Memory B cell (primary cell): ENCODE results near the gene UQCRC1.

Experiments
- ATAC-seq: fragments of 150-1000 bp; cut with Tn5 transposase; 2 replicates; pipeline ENCODE4 v1.10.0; 2021; ENCODE audit warnings: low read depth, mild to moderate bottlenecking, moderate library complexity
- DNase-seq, 2 donors: peaks; one replicate each; pipeline ENCODE4 v3.0.0; 2022; ENCODE audit warnings: low spot score in 2 of 2
- H3K27ac Mint-ChIP-seq: one replicate; pipeline ENCODE4 v1.8.0; 2022; ENCODE audit warnings: mild to moderate bottlenecking, moderate library complexity, mixed read lengths
- H3K27me3 Mint-ChIP-seq: one replicate; pipeline ENCODE4 v1.8.0; 2022; ENCODE audit warnings: mixed read lengths
- H3K36me3 Mint-ChIP-seq: one replicate; pipeline ENCODE4 v1.8.0; 2022; ENCODE audit warnings: mild to moderate bottlenecking, mixed read lengths
- H3K4me1 Mint-ChIP-seq: one replicate; pipeline ENCODE4 v1.8.0; 2022; ENCODE audit warnings: mixed read lengths
- H3K4me3 Mint-ChIP-seq: one replicate; pipeline ENCODE4 v1.8.0; 2022; ENCODE audit warnings: mild to moderate bottlenecking, moderate library complexity, mixed read lengths
- H3K9me3 Mint-ChIP-seq: one replicate; pipeline ENCODE4 v1.8.0; 2022; ENCODE audit warnings: mixed read lengths

The UQCRC1 gene

DNA sequence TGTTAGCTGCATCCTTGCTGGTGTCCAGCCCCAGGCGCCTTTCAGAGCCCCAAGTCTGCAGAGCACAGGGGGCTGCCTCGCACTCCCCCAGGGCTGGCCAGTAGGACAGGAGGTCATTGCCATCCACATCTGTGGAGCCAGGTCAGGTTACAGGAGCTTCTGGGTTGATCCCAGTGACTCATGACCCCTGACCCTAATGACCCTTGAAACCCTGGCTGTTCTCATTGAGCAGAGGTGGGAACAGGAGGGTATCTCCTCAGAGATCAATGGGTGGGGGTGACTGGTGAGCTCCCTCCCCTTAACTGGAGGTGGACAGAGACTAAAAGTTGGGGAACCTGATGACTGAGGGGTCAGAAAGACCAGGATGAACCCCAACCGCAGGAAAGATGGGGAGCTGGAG lies 31.9 kb upstream of the UQCRC1 start:
- DNase-seq = no peak
- Mint-ChIP-seq H3K9me3 (no peaks in the 10 kb centered on the region), H3K27me3 (peaks cover 3% of the 10 kb centered on the region), H3K4me3 (no peak overlapping the region), H3K4me1 (no peaks in the 10 kb centered on the region), H3K36me3 (peaks cover 7% of the 10 kb centered on the region), H3K27ac (no peak overlapping the region)
- no peak for ATAC-seq

DNA sequence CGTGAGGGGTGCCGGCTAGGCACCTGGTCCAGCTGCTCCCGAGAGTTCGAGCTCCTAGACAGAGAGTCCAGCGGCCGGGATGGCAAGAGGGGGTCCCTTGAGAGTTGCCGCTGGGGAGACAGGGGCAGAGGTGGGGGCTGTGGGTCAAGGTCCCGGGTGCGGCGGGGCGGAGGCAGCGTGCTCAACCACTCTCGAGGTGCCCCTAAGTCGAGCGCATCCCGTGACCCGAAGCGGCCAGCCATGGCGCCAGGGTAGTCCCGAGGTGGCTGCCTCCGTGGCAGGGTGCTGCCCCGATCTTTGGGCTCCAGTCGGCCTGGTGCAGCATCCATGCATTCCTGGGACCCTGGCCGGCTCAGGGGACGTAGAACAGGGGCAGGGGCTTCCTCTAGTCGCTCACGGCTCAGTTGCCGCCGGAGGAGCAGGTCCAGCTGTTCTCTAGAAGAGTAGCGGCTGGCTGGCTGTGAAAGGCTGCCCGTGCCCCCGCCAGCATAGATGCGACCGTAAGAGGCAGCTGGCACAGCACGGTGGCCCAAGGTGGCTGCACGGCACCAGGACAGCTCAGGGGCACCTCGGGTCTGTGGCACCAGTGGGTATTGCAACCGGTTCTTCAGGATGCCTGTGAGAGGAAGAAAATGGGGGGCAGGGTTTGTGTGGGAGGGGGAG lies 30.6 kb upstream of the UQCRC1 start:
- no peak overlapping the region for H3K4me3 Mint-ChIP-seq
- no peak overlapping the region for H3K27ac Mint-ChIP-seq
- no peaks in the 10 kb centered on the region for H3K9me3 Mint-ChIP-seq
- H3K4me1 Mint-ChIP-seq = no peaks in the 10 kb centered on the region
- DNase-seq (no peak), ATAC-seq (no peak)
- H3K27me3 Mint-ChIP-seq = peaks cover 3% of the 10 kb centered on the region
- H3K36me3 Mint-ChIP-seq = peaks cover 7% of the 10 kb centered on the region

DNA sequence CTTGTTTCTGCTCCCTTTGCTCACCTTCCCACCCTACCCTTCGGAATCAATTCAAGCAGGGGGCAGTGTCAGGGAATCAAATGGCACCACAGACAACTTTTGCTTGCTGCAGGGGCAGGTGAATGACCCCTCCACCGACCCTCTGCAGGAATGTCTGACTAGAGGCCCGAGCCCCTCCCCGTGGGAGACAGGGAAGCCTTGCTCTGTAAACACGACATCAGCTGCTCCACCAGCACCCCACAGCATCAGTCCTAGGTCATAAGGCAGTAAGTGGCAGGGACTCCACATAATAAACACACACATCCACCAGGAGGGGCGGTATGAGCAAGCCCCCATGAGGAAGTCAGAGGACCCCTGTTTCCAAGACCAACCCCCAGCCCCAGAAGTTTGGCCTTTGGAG lies 27.9 kb upstream of the UQCRC1 start:
- no peak for DNase-seq
- Mint-ChIP-seq H3K4me3 (peak overlapping the region; percentile 41), H3K27ac (no peak overlapping the region)

DNA sequence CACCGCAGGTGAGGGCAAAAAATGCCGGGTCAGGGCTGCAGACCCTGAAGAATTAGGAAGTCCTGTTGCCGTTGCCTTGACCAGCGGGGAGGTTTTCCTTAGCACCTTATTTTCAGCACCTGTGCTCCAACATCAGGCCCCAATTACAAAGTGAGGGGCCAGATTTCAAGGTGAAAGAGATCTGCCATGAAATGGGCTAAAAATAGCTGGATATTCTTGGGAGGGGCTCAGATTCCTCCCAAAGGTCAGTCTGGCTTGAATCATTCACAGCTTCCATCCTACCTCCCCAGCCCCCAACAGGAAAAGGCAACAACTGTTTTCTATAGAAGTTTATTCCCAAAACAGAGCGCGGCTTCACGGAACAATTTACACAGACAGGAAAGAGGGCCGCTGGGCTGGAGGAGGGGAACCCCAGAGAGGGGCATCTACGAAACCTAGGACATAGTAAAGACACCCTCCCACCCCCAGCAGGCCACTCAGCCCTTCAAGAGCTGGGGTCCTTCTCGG lies 26.8 kb upstream of the UQCRC1 start:
- ATAC-seq = no peak
- H3K9me3 Mint-ChIP-seq = no peaks in the 10 kb centered on the region
- H3K36me3 Mint-ChIP-seq = peaks cover 4% of the 10 kb centered on the region
- no peak overlapping the region for H3K27ac Mint-ChIP-seq
- peak overlapping the region; percentile 89 for H3K4me3 Mint-ChIP-seq
- H3K27me3 Mint-ChIP-seq = peaks cover 1% of the 10 kb centered on the region
- DNase-seq = no peak
- H3K4me1 Mint-ChIP-seq = peaks cover 6% of the 10 kb centered on the region

More for the DNA sequence above, 27.9 kb upstream of the UQCRC1 start:
- peaks cover 3% of the 10 kb centered on the region for H3K27me3 Mint-ChIP-seq
- H3K4me1 Mint-ChIP-seq = peaks cover 6% of the 10 kb centered on the region
- H3K36me3 Mint-ChIP-seq = peaks cover 6% of the 10 kb centered on the region
- ATAC-seq = no peak
- no peaks in the 10 kb centered on the region for H3K9me3 Mint-ChIP-seq

- Mint-ChIP-seq H3K36me3 (peaks cover 4% of the 10 kb centered on the region), H3K4me1 (peaks cover 6% of the 10 kb centered on the region), H3K27me3 (peaks cover 1% of the 10 kb centered on the region), H3K9me3 (no peaks in the 10 kb centered on the region), H3K27ac (peak within 1 kb of the TSS; percentile 60), H3K4me3 (peak within 1 kb of the TSS; percentile 89)
- peak; percentile 95 for ATAC-seq
- DNase-seq = peak; percentile 72 to 75
Measured at GRCh38 chr3:48635222-48636021, 26.0 kb upstream of the UQCRC1 start, which contains the start of gene SLC26A6. SLC26A6 (minus strand) TSS chr3:48635461; CDS start chr3:48635393, 68 bp downstream.

DNA sequence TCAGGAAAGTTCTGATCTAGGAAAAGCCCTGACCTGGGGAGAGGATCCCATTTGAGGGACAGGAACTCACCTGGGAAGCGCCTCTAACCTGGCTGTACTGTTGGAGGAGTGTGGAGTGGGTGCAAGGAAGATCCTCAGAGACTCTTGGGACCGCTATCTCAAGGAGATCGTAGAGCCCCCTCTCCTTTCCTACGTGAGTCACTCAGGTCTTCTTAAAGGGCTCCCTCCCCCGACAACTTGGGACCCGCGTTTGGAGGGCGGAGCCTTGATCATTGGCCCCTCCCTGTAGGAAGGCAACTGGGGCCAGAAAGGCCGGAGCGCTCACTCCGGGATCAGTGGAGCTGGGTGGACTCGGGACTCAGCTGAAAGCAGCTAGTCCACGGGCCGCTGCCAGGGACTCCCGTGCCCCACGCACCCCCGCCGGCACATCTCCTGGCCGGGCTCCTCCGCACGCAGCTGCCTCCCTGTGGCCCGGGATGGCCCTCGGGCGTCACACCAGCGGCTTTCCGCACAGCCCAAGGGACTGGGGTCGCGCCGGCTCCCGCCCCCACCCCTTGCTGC lies 25.3 kb upstream of the UQCRC1 start:
- Mint-ChIP-seq H3K27ac (no peak overlapping the region), H3K27me3 (no peaks in the 10 kb centered on the region), H3K9me3 (no peaks in the 10 kb centered on the region), H3K4me3 (peak overlapping the region; percentile 89), H3K36me3 (peaks cover 5% of the 10 kb centered on the region), H3K4me1 (peaks cover 6% of the 10 kb centered on the region)
- DNase-seq (peak in 1 of 2 donors; percentile 30), ATAC-seq (peak; percentile 32)

- H3K27me3 Mint-ChIP-seq = no peaks in the 10 kb centered on the region
- H3K4me3 Mint-ChIP-seq = peak overlapping the region; percentile 89
- H3K4me1 Mint-ChIP-seq = peaks cover 6% of the 10 kb centered on the region
- no peaks in the 10 kb centered on the region for H3K9me3 Mint-ChIP-seq
- DNase-seq (no peak), ATAC-seq (no peak)
- no peak overlapping the region for H3K27ac Mint-ChIP-seq
- peaks cover 5% of the 10 kb centered on the region for H3K36me3 Mint-ChIP-seq
Measured at GRCh38 chr3:48633743-48634142, 24.3 kb upstream of the UQCRC1 start.

DNA sequence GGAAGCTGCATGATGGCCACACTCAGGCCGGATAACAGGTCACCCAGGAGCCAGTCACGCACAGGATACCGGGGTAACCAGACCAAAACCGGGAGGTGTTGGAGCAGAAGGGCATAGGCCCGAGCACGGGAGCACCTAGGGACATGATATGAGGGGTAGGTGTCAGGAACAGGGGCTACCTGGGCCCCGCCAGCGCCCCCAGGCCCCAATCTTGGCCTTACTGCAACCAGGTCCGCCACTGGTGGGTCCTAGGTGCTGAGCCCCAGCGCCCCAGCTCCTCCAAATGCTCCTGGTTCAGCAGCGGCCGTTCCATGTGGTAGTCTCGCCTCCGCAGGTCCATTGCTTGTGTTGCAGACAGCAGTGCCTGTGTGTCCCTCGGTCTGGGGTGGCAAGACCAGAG lies 23.8 kb upstream of the UQCRC1 start:
- Mint-ChIP-seq H3K9me3 (no peaks in the 10 kb centered on the region), H3K27me3 (no peaks in the 10 kb centered on the region), H3K27ac (no peak overlapping the region), H3K36me3 (peaks cover 5% of the 10 kb centered on the region), H3K4me3 (no peak overlapping the region), H3K4me1 (peaks cover 6% of the 10 kb centered on the region)
- no peak for DNase-seq
- ATAC-seq = no peak

GRCh38 chr3:48631516-48632448 lies 22.3 kb upstream of the UQCRC1 start:
- Mint-ChIP-seq H3K36me3 (peaks cover 5% of the 10 kb centered on the region), H3K4me3 (no peak overlapping the region), H3K4me1 (peaks cover 6% of the 10 kb centered on the region), H3K9me3 (no peaks in the 10 kb centered on the region), H3K27ac (peak overlapping the region; percentile 21), H3K27me3 (no peaks in the 10 kb centered on the region)
- ATAC-seq (no peak), DNase-seq (no peak)

DNA sequence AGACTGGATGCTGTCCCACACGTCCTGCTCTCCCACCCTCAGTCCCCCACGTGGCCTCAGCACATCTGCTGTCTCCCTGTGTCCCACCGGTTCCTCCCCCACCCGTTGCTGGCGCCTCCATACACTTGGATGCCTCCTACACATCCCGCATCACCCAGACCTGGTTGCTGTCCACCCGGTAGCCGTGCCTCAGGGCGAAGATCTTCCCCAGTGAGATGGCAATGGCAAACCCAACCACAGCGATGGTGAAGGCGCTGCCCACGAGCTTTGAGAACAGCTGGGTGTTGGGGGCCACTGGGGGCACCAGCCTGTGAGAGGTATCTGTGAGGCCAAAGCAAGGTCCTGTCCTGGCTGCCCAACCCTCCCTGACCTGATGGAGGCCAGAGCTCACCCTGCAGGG lies 21.4 kb upstream of the UQCRC1 start:
- ATAC-seq (no peak), DNase-seq (no peak)
- Mint-ChIP-seq H3K36me3 (peaks cover 5% of the 10 kb centered on the region), H3K27ac (peak overlapping the region; percentile 48), H3K27me3 (no peaks in the 10 kb centered on the region), H3K4me1 (peaks cover 6% of the 10 kb centered on the region), H3K9me3 (no peaks in the 10 kb centered on the region), H3K4me3 (no peak overlapping the region)

DNA sequence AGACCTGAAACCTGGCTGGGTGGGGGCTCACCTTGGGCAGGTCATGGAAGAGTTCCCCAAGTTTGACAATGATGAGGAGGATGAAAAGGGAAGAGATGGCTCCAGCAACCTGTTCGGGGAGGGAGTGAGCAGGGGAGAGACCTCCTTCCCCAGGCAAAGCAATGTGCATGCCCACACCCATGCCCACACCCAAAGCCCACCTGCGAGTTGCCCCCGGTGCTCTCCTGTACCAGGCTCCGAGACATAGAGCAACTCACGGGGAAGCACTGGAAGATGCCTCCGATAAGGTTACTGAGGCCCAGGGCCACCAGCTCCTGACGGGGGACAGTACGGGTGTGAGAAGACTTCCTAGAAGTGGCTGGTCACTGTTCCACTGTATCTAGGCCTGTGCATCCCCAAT lies 21.0 kb upstream of the UQCRC1 start:
- peak overlapping the region; percentile 48 for H3K27ac Mint-ChIP-seq
- H3K36me3 Mint-ChIP-seq = peaks cover 5% of the 10 kb centered on the region
- no peaks in the 10 kb centered on the region for H3K9me3 Mint-ChIP-seq

GRCh38 chr3:48629894-48630293 lies 20.4 kb upstream of the UQCRC1 start:
- DNase-seq = no peak
- Mint-ChIP-seq H3K4me1 (peaks cover 6% of the 10 kb centered on the region), H3K36me3 (peaks cover 5% of the 10 kb centered on the region), H3K27me3 (no peaks in the 10 kb centered on the region), H3K27ac (no peak overlapping the region), H3K4me3 (no peak overlapping the region), H3K9me3 (no peaks in the 10 kb centered on the region)
- no peak for ATAC-seq

More for the DNA sequence above, 21.0 kb upstream of the UQCRC1 start:
- ATAC-seq (no peak), DNase-seq (no peak)
- Mint-ChIP-seq H3K27me3 (no peaks in the 10 kb centered on the region), H3K4me1 (peaks cover 6% of the 10 kb centered on the region), H3K4me3 (no peak overlapping the region)

GRCh38 chr3:48628277-48629017 lies 19.0 kb upstream of the UQCRC1 start:
- no peak overlapping the region for H3K4me3 Mint-ChIP-seq
- H3K27ac Mint-ChIP-seq = no peak overlapping the region
- no peak for DNase-seq
- no peak for ATAC-seq
- peaks cover 2% of the 10 kb centered on the region for H3K4me1 Mint-ChIP-seq
- H3K27me3 Mint-ChIP-seq = no peaks in the 10 kb centered on the region
- H3K36me3 Mint-ChIP-seq = peaks cover 5% of the 10 kb centered on the region
- no peaks in the 10 kb centered on the region for H3K9me3 Mint-ChIP-seq
